Measurements from ENCODE around the gene ATF5.

The ATF5 gene

GRCh38 chr19:49894011-49894664 is 34.9 kb upstream of the ATF5 start:
- Histone ChIP-seq H3K27me3 (ENCODE audit: insufficient read depth, poor library complexity, severe bottlenecking) (no peaks in the 10 kb centered on the region), H3K36me3 (ENCODE audit: low read depth) (no peaks in the 10 kb centered on the region), H3K9me3 (ENCODE audit: severe bottlenecking) (no peaks in the 10 kb centered on the region), H3K4me1 (ENCODE audit: insufficient read depth, poor library complexity, severe bottlenecking) (no peaks in the 10 kb centered on the region), H3K4me3 (ENCODE audit: severe bottlenecking) (no peak overlapping the region), H3K27ac (ENCODE audit: poor library complexity, severe bottlenecking) (no peak overlapping the region)
- TF ChIP-seq CTCF (IDR thresholded peaks at IDR 0.05; ENCODE audit: poor library complexity, severe bottlenecking): no peak
- DNase-seq (ENCODE audit: low spot score) (peak; percentile 61), ATAC-seq (ENCODE audit: low read depth) (no peak)

DNA sequence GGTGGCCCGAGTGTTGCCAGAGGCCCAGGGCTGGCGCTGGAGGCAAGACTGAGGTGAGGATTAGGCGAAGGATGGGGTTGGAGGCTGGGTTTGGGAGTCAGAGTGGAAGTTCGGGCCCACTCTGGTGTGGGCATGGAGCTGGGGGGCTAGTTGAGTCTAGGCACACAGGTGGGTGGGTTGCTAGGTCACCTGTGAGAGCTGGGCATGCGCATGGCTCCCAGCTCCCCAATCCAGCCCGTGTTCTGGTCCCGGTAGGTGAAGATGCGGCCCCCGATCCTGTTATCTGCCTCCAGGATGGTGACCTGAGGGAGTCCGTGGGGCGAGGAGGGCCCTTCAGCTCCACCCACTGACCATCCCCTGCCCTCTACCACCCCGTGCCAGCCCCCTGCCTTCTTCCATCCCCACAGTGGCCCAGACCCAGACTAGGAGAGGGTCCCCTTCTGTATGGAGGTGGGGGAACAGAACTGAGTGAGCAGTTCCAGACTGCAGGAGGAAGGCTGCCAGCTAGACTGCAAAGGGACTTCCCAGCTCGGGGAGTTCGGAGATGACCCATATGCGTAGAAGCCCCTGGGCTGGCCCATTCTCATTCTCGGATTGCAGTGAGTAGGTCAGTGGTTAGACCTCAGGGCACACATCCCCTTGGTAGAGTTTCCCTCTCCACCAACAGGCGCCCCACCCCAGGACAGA is 34.0 kb upstream of the ATF5 start:
- Histone ChIP-seq H3K27me3 (ENCODE audit: insufficient read depth, poor library complexity, severe bottlenecking) (no peaks in the 10 kb centered on the region), H3K27ac (ENCODE audit: poor library complexity, severe bottlenecking) (no peak overlapping the region), H3K4me1 (ENCODE audit: insufficient read depth, poor library complexity, severe bottlenecking) (no peaks in the 10 kb centered on the region), H3K9me3 (ENCODE audit: severe bottlenecking) (no peaks in the 10 kb centered on the region), H3K36me3 (ENCODE audit: low read depth) (no peaks in the 10 kb centered on the region), H3K4me3 (ENCODE audit: severe bottlenecking) (no peak overlapping the region)
- no peak for ATAC-seq (ENCODE audit: low read depth)
- peak; percentile 43 for DNase-seq (ENCODE audit: low spot score)
- TF ChIP-seq CTCF (IDR thresholded peaks at IDR 0.05; ENCODE audit: poor library complexity, severe bottlenecking): no peak

- H3K4me1 ChIP-seq (ENCODE audit: insufficient read depth, poor library complexity, severe bottlenecking): no peaks in the 10 kb centered on the region
- ATAC-seq (ENCODE audit: low read depth): no peak
- H3K27ac ChIP-seq (ENCODE audit: poor library complexity, severe bottlenecking): no peak overlapping the region
- H3K9me3 ChIP-seq (ENCODE audit: severe bottlenecking): no peaks in the 10 kb centered on the region
- H3K36me3 ChIP-seq (ENCODE audit: low read depth): no peaks in the 10 kb centered on the region
- TF ChIP-seq CTCF (IDR thresholded peaks at IDR 0.05; ENCODE audit: poor library complexity, severe bottlenecking): no peak
- DNase-seq (ENCODE audit: low spot score): no peak
- H3K4me3 ChIP-seq (ENCODE audit: severe bottlenecking): no peak overlapping the region
- no peaks in the 10 kb centered on the region for H3K27me3 ChIP-seq (ENCODE audit: insufficient read depth, poor library complexity, severe bottlenecking)
These were observed 33.3 kb upstream of the ATF5 start for GRCh38 chr19:49895566-49896297.

GRCh38 chr19:49896863-49897621 is 32.0 kb upstream of the ATF5 start, which contains the start of gene IL4I1:
Gene IL4I1 (minus strand): TSS chr19:49896887. CDS start chr19:49896160, 727 bp downstream.
- Histone ChIP-seq H3K4me1 (ENCODE audit: insufficient read depth, poor library complexity, severe bottlenecking) (no peaks in the 10 kb centered on the region), H3K27me3 (ENCODE audit: insufficient read depth, poor library complexity, severe bottlenecking) (no peaks in the 10 kb centered on the region), H3K36me3 (ENCODE audit: low read depth) (no peaks in the 10 kb centered on the region), H3K4me3 (ENCODE audit: severe bottlenecking) (no peak within 1 kb of the TSS), H3K9me3 (ENCODE audit: severe bottlenecking) (no peaks in the 10 kb centered on the region), H3K27ac (ENCODE audit: poor library complexity, severe bottlenecking) (no peak within 1 kb of the TSS)
- no peak for ATAC-seq (ENCODE audit: low read depth)
- peak; percentile 43 for DNase-seq (ENCODE audit: low spot score)
- TF ChIP-seq CTCF (IDR thresholded peaks at IDR 0.05; ENCODE audit: poor library complexity, severe bottlenecking): no peak

All from RWPE2 (cell line).